Measurements from ENCODE around the gene EVL. TPM values are rescaled to one million over a fixed set of nuclear protein-coding genes. Genes with fewer than 3 reads are reported as not detected.

EVL gene
- total and polyA plus RNA-seq, 2 of the 8 experiments (the other 6 are each of a cell fraction or from before 2014, with no cell fraction given): 30.7 to 64.6 TPM

DNA sequence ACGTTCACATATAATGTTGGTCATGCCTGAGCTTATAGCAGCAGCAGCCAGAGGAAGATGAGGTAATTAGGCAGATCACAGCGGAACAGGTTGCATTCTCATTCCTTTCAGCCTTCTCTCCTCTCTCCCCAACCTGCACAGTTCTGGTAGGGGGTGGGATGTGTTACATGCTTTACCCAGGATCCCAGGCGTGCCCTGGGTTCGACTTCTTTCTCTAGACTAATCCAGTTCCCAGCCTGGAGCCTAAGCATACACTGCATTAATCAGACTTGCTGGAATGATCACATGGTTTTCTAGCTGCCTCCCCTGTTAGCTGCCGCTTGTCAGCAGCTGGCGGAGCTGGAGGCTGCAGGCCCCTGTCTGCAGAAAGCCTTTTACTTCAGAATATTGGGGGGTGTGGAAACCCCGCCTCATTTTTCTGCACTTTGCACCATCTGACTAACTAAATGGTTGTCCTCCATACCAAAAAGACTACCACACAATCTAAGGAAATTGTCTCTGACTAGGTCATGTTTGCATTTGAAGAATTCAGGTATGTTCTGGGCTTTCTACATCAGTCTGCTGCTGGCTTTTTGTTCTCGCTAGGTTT is 46.0 kb upstream of the EVL start:
- TF ChIP-seq KDM5A (IDR thresholded peaks at IDR 0.05; ENCODE audit: low read length) (no peak), GTF2F1 (IDR thresholded peaks at IDR 0.05; ENCODE audit: borderline replicate concordance, low read depth, low read length) (no peak), TAF1 (IDR thresholded peaks at IDR 0.05; ENCODE audit: low read depth, low read length) (no peak), SP1 (IDR thresholded peaks at IDR 0.05; ENCODE audit: low read depth, low read length) (no peak), SP4 (IDR thresholded peaks at IDR 0.05; ENCODE audit: low read length) (no peak), POLR2A (IDR thresholded peaks at IDR 0.05; ENCODE audit: control extremely low read depth in 1 of 2, low read depth in 2 of 2, low read length in 2 of 2) (no peak), ZNF274 (IDR thresholded peaks at IDR 0.05; ENCODE audit: borderline replicate concordance, extremely low read depth, low read length) (no peak), RFX5 (IDR thresholded peaks at IDR 0.05; ENCODE audit: borderline replicate concordance, low read depth, low read length) (no peak), HDAC2 (IDR thresholded peaks at IDR 0.05; ENCODE audit: borderline replicate concordance in 1 of 2, low read depth in 2 of 2, low read length in 2 of 2) (no peak)
- TF ChIP-seq, protein P1, sequence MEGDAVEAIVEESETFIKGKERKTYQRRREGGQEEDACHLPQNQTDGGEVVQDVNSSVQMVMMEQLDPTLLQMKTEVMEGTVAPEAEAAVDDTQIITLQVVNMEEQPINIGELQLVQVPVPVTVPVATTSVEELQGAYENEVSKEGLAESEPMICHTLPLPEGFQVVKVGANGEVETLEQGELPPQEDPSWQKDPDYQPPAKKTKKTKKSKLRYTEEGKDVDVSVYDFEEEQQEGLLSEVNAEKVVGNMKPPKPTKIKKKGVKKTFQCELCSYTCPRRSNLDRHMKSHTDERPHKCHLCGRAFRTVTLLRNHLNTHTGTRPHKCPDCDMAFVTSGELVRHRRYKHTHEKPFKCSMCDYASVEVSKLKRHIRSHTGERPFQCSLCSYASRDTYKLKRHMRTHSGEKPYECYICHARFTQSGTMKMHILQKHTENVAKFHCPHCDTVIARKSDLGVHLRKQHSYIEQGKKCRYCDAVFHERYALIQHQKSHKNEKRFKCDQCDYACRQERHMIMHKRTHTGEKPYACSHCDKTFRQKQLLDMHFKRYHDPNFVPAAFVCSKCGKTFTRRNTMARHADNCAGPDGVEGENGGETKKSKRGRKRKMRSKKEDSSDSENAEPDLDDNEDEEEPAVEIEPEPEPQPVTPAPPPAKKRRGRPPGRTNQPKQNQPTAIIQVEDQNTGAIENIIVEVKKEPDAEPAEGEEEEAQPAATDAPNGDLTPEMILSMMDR (IDR thresholded peaks at IDR 0.05; ENCODE audit: control extremely low read depth in 1 of 3, insufficient read depth in 1 of 3, low read depth in 1 of 3, low read length in 3 of 3): no peak
- DNase-seq (ENCODE audit: low read depth in 1 of 2, low spot score in 2 of 2) (no peak), FAIRE-seq (no peak)
- WGBS, 2 experiments (ENCODE audit: extremely low coverage in 1 of 2, insufficient coverage in 1 of 2, insufficient read length in 1 of 2, insufficient replicate concordance in 2 of 2, low coverage in 1 of 2, low lambda C conversion rate in 2 of 2, missing lambda C conversion rate in 1 of 2): 77% methylated on average over 8 of the region's 8 CpGs; no CpG with 5 or more reads in 1 of the 2 experiments
- Histone ChIP-seq H3K14ac (ENCODE audit: insufficient read length) (no peak overlapping the region), H3K18ac (ENCODE audit: extremely low read depth, low read length) (no peak overlapping the region), H3K4ac (replicated peaks; ENCODE audit: insufficient read length, low read depth, low read length) (no peak overlapping the region), H3K9ac (replicated peaks in 1 of 4; ENCODE audit: extremely low read depth in 1 of 4, low read depth in 3 of 4, low read length in 3 of 4) (no peak overlapping the region), H3K23ac (ENCODE audit: insufficient read length) (no peak overlapping the region), H4K20me1 (replicated peaks in 1 of 2; ENCODE audit: control insufficient read depth in 1 of 2, insufficient read depth in 2 of 2, low read length in 2 of 2) (peaks cover 8 to 9% of the 10 kb centered on the region in 2 experiments), H4K8ac (ENCODE audit: extremely low read depth, insufficient read depth, low read length) (peak overlapping the region; percentile 29; the same call in 1 of the 2 replicates), H3K56ac (replicated peaks; ENCODE audit: insufficient read length, low read depth, low read length) (no peak overlapping the region), H3K4me3 (ENCODE audit: extremely low read depth in 1 of 4, insufficient read depth in 2 of 4, low read depth in 3 of 4, low read length in 4 of 4) (no peak overlapping the region), H3K36me3 (ENCODE audit: control insufficient read depth in 2 of 4, insufficient read depth in 4 of 4, low read length in 3 of 4) (no peaks in the 10 kb centered on the region), H2BK20ac (ENCODE audit: low read length) (no peak overlapping the region), H2BK15ac (ENCODE audit: low read length) (no peak overlapping the region), H3K27ac (ENCODE audit: low read depth, low read length) (no peak overlapping the region), H3K23me2 (ENCODE audit: low read depth, low read length) (no peaks in the 10 kb centered on the region), H3K79me2 (ENCODE audit: control insufficient read depth in 1 of 2, insufficient read depth in 2 of 2, low read length in 2 of 2) (peaks cover 3 to 10% of the 10 kb centered on the region in 2 experiments; a peak in 2 of 4 replicates), H3K4me1 (replicated peaks in 1 of 4; ENCODE audit: control insufficient read depth in 3 of 4, insufficient read depth in 4 of 4, low read length in 3 of 4) (peaks cover 0 to 4% (median 2%) of the 10 kb centered on the region in 4 experiments; a peak in 2 of 7 replicates), H2AFZ (ENCODE audit: low read length) (no peak overlapping the region), H2AK5ac (ENCODE audit: low read depth, low read length) (no peak overlapping the region), H3K9me3 (ENCODE audit: insufficient read depth in 2 of 2, low read depth in 1 of 2, low read length in 1 of 2) (no peaks in the 10 kb centered on the region), H3K27me3 (replicated peaks in 1 of 4; ENCODE audit: control insufficient read depth in 3 of 4, extremely low read depth in 1 of 4, insufficient read depth in 3 of 4, low read length in 3 of 4) (no peaks in the 10 kb centered on the region), H2BK12ac (ENCODE audit: low read depth, low read length) (no peak overlapping the region), H4K5ac (ENCODE audit: insufficient read length, low read depth, low read length) (no peak overlapping the region), H2BK5ac (ENCODE audit: low read depth, low read length) (no peak overlapping the region), H4K91ac (replicated peaks; ENCODE audit: insufficient read length, low read length) (no peak overlapping the region), H3K79me1 (ENCODE audit: low read depth, low read length) (peaks cover 5% of the 10 kb centered on the region), H3K4me2 (ENCODE audit: insufficient read depth in 1 of 2, low read depth in 2 of 2, low read length in 2 of 2) (no peak overlapping the region), H2BK120ac (replicated peaks; ENCODE audit: low read depth, low read length) (no peak overlapping the region)
- POLR2A ChIA-PET (ENCODE audit: partially characterized antibody): interaction anchor here (1.0 kb wide), 1 partner anchor 54 kb away, joined by 3 read pairs; no protein-coding TSS in a partner anchor
- CTCF ChIA-PET (ENCODE audit: partially characterized antibody): interaction anchor here (0.9 to 3.1 kb wide), 8 partner anchors 17 to 303 kb away, joined by 3 to 9 read pairs (median 5); no protein-coding TSS in a partner anchor

Measured in H1 (cell line).